ENCODE data around the gene CSNK1E.
"Not testable (repeated sequence)": the region's sequence is repeated elsewhere in the genome, so short reads cannot be mapped to it uniquely, and the experiment has no call there.

- TF ChIP-seq SMC3, USF2, POLR2A (IDR thresholded peaks at IDR 0.05; ENCODE audit: low read depth, low read length): not testable (repeated sequence)
These were observed 47.9 kb upstream of the CSNK1E start for GRCh38 chr22:38365174-38365573.

Measured in IMR-90 (cell line).